Sigmoid colon (tissue), 3 donors: Measurements from ENCODE around the gene PPFIBP2.

Source experiments
- POLR2A ChIP-seq, 2 donors: fragments of 450-650 bp; IDR thresholded peaks; one replicate each; pipeline ENCODE4 v1.6.1; 2016; ENCODE audit warnings: antibody characterized with exemption in 2 of 2, mild to moderate bottlenecking in 2 of 2, moderate library complexity in 2 of 2
- TF ChIP-seq, protein P1 (sequence below), 4 experiments: fragments of 450-650 bp in 3 of 4; fragments of 200-600 bp in 1 of 4; IDR thresholded peaks; one replicate each; pipeline ENCODE4 v1.5.1; 2016 to 2019; ENCODE audit warnings: antibody characterized with exemption in 4 of 4, mild to moderate bottlenecking in 3 of 4, moderate library complexity in 2 of 4

DNA sequence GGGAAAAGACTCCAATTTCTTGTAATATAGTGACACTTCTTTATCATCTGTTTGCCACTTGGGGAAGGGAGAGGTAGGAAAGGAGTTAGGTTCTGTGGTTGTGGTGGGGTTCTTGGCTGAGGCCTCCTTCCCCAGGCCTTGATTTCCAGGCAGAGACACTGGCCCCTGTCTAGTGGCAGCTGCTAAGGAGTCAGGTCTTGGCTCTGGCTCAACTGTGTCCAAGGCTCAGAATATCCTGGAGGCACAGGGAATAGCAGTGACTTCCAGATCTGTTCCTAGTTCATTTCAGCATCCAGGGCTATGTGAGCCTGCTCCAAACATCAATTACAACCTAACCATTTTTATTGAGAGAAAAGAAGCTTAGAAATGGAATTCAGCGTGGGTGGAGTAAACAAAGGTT is 29.5 kb downstream of the PPFIBP2 start:
- no peak for TF ChIP-seq POLR2A (IDR thresholded peaks at IDR 0.05)
- TF ChIP-seq, protein P1, sequence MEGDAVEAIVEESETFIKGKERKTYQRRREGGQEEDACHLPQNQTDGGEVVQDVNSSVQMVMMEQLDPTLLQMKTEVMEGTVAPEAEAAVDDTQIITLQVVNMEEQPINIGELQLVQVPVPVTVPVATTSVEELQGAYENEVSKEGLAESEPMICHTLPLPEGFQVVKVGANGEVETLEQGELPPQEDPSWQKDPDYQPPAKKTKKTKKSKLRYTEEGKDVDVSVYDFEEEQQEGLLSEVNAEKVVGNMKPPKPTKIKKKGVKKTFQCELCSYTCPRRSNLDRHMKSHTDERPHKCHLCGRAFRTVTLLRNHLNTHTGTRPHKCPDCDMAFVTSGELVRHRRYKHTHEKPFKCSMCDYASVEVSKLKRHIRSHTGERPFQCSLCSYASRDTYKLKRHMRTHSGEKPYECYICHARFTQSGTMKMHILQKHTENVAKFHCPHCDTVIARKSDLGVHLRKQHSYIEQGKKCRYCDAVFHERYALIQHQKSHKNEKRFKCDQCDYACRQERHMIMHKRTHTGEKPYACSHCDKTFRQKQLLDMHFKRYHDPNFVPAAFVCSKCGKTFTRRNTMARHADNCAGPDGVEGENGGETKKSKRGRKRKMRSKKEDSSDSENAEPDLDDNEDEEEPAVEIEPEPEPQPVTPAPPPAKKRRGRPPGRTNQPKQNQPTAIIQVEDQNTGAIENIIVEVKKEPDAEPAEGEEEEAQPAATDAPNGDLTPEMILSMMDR (IDR thresholded peaks at IDR 0.05) = no peak
